ENCODE data around the gene TRAPPC6A. TPM values are rescaled to one million over a fixed set of nuclear protein-coding genes. Genes with fewer than 3 reads are reported as not detected.
A peak's percentile ranks its signal among the peaks of the same experiment; 100 is the strongest.

The TRAPPC6A gene
- total and polyA plus RNA-seq, 2 of the 13 experiments (the other 11 are each of a cell fraction or from before 2014, with no cell fraction given) = 6.5 to 21.0 TPM

DNA sequence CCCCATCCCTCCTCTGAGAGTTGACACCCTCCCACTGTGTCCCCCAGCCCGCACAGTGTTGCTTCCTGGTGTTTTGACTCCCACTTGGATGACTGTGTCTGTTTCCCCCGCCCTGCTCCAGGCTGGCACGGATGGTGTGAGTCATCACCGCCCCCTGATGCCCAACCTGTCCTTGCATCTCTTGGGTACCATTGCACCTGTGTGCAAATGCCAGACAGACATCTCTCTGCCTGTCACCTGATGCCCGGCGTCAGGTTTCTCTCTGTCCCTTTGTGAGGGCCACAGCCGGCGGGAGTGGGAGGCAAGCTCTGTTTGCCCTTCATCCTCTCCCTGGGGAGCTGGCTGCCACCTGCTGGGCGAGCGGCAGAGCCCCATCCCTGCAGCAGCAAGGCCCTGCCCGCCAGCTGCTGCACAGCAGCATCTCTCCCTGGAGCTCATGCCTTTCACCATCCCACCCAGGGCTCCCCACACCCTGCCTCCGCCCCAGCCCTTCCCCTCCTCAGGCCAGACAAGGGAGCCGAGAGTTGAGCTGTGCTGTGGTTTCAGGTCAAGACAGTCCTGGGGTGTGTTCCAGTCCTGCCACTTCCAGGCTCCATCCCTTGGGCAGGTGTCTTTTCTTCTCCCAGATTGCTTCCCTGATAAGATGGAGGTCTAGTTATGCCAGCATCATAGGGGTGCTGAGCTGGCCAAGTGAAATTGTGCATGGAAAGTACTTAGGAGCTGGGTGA lies 47.0 kb downstream of the TRAPPC6A start (continued):
- TF ChIP-seq, protein P1, sequence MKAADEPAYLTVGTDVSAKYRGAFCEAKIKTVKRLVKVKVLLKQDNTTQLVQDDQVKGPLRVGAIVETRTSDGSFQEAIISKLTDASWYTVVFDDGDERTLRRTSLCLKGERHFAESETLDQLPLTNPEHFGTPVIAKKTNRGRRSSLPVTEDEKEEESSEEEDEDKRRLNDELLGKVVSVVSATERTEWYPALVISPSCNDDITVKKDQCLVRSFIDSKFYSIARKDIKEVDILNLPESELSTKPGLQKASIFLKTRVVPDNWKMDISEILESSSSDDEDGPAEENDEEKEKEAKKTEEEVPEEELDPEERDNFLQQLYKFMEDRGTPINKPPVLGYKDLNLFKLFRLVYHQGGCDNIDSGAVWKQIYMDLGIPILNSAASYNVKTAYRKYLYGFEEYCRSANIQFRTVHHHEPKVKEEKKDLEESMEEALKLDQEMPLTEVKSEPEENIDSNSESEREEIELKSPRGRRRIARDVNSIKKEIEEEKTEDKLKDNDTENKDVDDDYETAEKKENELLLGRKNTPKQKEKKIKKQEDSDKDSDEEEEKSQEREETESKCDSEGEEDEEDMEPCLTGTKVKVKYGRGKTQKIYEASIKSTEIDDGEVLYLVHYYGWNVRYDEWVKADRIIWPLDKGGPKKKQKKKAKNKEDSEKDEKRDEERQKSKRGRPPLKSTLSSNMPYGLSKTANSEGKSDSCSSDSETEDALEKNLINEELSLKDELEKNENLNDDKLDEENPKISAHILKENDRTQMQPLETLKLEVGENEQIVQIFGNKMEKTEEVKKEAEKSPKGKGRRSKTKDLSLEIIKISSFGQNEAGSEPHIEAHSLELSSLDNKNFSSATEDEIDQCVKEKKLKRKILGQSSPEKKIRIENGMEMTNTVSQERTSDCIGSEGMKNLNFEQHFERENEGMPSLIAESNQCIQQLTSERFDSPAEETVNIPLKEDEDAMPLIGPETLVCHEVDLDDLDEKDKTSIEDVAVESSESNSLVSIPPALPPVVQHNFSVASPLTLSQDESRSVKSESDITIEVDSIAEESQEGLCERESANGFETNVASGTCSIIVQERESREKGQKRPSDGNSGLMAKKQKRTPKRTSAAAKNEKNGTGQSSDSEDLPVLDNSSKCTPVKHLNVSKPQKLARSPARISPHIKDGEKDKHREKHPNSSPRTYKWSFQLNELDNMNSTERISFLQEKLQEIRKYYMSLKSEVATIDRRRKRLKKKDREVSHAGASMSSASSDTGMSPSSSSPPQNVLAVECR (CRISPR knock-in tag; IDR thresholded peaks at IDR 0.05; ENCODE audit: borderline replicate concordance) = peak; percentile 48; the same call in 1 of the 2 replicates
- TF ChIP-seq, protein P2, sequence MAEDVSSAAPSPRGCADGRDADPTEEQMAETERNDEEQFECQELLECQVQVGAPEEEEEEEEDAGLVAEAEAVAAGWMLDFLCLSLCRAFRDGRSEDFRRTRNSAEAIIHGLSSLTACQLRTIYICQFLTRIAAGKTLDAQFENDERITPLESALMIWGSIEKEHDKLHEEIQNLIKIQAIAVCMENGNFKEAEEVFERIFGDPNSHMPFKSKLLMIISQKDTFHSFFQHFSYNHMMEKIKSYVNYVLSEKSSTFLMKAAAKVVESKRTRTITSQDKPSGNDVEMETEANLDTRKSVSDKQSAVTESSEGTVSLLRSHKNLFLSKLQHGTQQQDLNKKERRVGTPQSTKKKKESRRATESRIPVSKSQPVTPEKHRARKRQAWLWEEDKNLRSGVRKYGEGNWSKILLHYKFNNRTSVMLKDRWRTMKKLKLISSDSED (CRISPR knock-in tag; IDR thresholded peaks at IDR 0.05) = no peak
- TF ChIP-seq, protein P3, sequence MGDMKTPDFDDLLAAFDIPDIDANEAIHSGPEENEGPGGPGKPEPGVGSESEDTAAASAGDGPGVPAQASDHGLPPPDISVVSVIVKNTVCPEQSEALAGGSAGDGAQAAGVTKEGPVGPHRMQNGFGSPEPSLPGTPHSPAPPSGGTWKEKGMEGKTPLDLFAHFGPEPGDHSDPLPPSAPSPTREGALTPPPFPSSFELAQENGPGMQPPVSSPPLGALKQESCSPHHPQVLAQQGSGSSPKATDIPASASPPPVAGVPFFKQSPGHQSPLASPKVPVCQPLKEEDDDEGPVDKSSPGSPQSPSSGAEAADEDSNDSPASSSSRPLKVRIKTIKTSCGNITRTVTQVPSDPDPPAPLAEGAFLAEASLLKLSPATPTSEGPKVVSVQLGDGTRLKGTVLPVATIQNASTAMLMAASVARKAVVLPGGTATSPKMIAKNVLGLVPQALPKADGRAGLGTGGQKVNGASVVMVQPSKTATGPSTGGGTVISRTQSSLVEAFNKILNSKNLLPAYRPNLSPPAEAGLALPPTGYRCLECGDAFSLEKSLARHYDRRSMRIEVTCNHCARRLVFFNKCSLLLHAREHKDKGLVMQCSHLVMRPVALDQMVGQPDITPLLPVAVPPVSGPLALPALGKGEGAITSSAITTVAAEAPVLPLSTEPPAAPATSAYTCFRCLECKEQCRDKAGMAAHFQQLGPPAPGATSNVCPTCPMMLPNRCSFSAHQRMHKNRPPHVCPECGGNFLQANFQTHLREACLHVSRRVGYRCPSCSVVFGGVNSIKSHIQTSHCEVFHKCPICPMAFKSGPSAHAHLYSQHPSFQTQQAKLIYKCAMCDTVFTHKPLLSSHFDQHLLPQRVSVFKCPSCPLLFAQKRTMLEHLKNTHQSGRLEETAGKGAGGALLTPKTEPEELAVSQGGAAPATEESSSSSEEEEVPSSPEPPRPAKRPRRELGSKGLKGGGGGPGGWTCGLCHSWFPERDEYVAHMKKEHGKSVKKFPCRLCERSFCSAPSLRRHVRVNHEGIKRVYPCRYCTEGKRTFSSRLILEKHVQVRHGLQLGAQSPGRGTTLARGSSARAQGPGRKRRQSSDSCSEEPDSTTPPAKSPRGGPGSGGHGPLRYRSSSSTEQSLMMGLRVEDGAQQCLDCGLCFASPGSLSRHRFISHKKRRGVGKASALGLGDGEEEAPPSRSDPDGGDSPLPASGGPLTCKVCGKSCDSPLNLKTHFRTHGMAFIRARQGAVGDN (CRISPR knock-in tag; IDR thresholded peaks at IDR 0.05) = peak; percentile 41; the same call in 1 of the 2 replicates
- TF ChIP-seq, protein P4, sequence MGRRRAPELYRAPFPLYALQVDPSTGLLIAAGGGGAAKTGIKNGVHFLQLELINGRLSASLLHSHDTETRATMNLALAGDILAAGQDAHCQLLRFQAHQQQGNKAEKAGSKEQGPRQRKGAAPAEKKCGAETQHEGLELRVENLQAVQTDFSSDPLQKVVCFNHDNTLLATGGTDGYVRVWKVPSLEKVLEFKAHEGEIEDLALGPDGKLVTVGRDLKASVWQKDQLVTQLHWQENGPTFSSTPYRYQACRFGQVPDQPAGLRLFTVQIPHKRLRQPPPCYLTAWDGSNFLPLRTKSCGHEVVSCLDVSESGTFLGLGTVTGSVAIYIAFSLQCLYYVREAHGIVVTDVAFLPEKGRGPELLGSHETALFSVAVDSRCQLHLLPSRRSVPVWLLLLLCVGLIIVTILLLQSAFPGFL (CRISPR knock-in tag; IDR thresholded peaks at IDR 0.05) = no peak
- TF ChIP-seq, protein P5, sequence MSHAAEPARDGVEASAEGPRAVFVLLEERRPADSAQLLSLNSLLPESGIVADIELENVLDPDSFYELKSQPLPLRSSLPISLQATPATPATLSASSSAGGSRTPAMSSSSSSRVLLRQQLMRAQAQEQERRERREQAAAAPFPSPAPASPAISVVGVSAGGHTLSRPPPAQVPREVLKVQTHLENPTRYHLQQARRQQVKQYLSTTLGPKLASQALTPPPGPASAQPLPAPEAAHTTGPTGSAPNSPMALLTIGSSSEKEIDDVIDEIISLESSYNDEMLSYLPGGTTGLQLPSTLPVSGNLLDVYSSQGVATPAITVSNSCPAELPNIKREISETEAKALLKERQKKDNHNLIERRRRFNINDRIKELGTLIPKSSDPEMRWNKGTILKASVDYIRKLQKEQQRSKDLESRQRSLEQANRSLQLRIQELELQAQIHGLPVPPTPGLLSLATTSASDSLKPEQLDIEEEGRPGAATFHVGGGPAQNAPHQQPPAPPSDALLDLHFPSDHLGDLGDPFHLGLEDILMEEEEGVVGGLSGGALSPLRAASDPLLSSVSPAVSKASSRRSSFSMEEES (CRISPR knock-in tag; IDR thresholded peaks at IDR 0.05) = no peak
- no peak for TF ChIP-seq GABPA (IDR thresholded peaks at IDR 0.05; ENCODE audit: low read depth, low read length)
- peak; percentile 11; the same call in 1 of the 2 replicates for TF ChIP-seq GABPA (CRISPR knock-in tag; IDR thresholded peaks at IDR 0.05; ENCODE audit: low read depth)
- no peak for TF ChIP-seq KAT7 (CRISPR knock-in tag; IDR thresholded peaks at IDR 0.05; ENCODE audit: borderline replicate concordance)
- TF ChIP-seq RAD51 (IDR thresholded peaks at IDR 0.05; ENCODE audit: borderline replicate concordance) = no peak
- TF ChIP-seq ZNF563 (CRISPR knock-in tag; IDR thresholded peaks at IDR 0.05) = no peak
- TF ChIP-seq, protein P6, sequence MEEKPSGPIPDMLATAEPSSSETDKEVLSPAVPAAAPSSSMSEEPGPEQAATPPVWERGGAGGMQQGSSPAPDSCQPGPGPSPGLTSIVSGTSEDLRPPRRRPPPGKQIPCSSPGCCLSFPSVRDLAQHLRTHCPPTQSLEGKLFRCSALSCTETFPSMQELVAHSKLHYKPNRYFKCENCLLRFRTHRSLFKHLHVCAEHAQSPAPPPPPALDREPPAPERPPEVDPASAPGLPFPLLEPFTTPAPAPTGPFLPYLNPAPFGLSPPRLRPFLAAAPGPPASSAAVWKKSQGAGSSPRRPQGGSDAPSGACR (CRISPR knock-in tag; IDR thresholded peaks at IDR 0.05) = no peak

All from HepG2 (cell line).